ENCODE data around the gene IVD.
"Not testable (repeated sequence)": the region's sequence is repeated elsewhere in the genome, so short reads cannot be mapped to it uniquely, and the experiment has no call there.

The IVD gene

DNA sequence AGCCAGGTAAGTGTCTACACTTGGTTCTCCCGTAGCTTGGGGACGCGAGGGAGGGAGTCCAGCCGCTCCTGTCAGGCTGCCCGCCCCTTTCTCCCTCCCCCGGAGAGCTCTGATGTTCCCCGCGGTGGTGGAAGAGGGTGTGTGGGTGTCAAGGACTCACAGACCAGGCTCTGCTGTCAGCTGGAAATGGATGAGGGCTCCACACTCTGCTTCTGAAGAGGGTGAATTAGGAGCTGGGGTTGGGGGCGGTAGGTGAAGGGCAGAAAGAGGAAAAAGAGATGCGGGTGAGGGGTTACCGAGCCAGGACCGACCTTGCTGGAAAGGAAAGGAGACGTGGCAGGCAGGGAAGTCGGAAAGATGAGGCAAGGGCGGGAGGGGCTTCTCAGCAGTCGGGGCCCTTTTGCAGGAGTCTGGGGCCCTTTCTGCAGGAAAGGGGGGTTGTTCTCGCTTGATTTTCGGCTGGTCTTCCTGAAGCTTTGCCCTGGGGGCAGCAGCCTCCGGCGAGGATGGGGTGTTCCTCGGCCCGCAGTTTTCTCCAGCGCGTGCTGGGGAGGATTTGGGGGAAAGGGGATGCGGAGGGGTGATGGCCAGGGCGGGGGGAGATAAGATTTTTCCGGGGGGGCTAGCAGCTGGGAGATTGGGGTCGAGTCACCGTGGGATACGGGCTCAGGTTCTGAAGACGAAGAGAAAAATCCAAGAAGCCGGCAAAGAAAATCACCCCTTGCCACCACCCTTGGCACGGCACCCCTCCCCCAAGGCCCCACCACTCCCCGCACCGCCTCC lies 34.6 kb downstream of the IVD start:
- DNase-seq: peak; percentile 20

DNA sequence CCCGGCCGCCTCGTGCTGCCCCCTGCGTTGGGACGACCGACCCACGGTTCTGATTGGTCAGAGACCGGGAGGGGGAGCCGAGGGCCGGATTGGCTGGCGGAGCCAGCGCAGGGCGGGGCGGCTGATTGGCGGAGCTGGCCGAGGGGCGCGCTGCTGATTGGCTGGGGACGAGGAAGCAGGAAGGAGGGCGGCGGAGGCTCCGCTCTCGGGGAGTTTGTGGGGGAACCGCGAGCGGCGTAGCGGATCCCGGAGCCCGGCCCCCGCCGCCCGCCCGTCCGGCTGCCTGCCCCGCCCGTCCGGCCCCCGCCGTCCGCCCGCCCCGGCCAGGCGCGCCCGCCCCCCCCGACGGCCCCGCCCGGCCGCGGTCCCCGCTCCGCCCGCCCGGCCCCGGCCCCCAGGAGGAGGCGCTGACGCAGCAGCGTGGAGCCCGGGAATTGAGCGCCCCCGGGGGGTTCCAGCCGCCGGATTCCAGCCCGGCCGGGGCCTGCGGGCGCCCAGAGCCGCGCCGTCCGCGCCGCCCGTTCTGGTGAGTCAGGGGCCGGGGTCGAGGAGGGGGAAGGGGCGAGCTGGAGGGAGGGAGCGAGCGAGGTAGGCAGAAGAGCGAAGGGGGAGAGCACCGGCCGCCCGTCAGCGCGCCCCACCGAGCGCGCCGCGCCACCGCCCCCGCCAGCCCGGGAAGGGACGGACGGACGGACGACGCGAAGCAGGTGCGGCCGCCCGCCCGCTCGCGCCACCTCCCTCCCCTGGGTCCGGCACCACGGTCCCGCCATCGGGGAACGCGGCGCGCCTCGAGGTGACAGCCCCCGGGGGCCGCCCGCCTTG lies 35.4 kb downstream of the IVD start, which contains the start of gene BAHD1:
BAHD1 (plus strand) TSS at position 211 of the 822 bp plus-strand sequence. CDS start 17,512 bp downstream, outside the sequence.
- DNase-seq: peak; percentile 89

DNA sequence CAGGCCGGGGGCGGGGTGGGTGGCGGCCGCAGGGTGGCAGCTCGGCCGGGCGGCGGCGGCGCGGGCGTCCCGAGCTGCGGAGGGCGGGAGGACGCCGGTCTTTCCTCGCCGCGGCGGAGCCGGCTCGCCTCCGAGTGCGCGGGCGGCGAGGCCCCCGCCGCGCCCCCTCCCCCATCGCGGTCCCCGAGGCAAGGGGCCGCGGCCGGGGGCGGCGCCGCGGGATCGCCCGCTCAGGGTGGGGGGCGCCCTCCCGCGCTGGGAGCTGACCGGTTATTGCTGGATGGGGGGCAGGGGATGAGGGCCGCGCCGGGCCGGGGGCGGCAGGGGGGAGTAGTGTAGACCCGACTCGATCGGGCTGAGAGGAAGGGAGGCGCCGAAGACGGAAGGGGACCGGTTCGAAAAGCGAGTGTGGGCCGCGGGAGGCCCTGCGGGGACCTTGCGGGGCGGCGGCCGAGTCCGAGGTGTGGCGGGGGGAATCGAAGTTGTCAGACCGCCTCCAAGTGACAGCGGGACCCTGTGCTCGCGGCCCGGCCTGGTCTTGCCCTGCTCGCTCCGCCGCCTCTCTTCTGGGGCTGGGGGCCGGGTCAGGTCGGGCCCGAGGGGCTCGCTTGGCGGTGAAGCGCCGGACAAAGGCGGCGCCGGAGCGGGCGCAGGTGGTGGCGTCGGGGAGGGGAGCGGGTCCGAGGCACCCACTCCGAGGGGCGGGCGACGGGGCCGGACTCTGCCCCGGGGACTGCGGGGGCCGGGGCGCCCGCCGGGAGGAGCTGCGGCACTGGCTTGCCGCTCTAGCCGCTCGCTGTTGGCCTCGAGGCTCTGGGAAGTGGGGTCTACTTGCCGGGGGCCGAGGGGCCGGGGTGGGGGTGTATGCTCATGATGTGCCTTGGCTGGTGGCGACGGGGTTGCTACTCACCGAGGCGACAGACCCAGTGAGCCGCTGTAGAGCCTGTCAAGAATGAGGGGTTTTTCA lies 36.3 kb downstream of the IVD start:
- DNase-seq: peak; percentile 21

DNA sequence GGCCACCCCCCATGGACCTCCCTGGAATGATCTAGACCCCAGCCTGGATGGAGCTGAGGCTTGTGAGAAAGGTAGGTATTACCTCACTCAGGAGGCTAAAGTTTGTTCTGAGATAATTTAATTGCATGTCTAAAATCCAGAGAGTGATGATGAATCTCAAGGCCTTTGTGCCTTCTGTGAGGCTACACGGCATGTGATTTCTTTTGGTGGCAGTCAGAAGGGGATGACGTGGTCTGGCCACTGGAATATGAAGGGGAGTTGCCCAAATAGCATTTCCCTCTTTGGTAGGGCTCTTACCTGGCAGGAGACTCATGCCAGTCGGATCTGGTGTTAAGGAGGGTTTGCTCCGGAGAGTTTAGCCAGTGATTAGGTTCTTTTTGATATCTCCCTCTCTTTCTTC lies 37.7 kb downstream of the IVD start:
- no peak for DNase-seq

DNA sequence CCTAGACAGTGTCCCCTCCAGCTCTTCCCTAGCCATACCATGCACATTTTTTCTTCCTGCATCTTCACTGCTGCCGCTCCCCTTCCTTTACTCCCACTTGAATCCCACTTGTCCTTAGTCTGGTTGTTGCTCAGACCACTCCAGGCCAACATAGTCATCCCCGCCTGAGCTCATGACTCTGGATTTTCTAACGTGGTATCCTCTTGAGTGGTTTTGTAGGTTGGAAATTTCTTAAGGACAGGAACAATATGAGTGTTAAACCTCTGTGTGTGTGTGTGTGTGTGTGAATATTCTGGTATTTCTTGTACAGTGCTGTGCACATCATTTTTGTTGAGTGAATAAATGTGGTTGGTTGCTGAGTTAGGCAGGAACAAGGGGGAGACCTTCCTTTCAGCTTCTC lies 38.3 kb downstream of the IVD start:
- DNase-seq: no peak

DNA sequence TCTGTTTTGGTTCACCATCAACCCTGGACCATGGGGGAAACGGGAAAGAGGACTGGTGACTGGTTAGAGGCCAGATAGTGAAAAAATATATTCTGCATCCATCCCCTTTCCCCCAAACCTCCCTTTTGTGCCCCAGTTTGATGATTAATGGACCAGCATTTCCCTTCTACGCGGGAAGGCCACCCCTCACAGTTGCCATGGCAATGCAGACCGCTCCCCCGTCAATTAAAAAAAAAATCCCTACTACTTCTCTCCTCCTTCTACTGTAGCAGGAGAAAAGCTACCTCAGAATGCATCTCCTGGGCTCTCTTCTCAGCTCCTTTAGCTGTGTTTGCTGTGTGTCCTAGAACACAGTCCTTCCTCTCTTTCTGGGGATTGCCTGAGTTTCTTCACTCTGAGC lies 39.1 kb downstream of the IVD start:
- no peak for DNase-seq

DNA sequence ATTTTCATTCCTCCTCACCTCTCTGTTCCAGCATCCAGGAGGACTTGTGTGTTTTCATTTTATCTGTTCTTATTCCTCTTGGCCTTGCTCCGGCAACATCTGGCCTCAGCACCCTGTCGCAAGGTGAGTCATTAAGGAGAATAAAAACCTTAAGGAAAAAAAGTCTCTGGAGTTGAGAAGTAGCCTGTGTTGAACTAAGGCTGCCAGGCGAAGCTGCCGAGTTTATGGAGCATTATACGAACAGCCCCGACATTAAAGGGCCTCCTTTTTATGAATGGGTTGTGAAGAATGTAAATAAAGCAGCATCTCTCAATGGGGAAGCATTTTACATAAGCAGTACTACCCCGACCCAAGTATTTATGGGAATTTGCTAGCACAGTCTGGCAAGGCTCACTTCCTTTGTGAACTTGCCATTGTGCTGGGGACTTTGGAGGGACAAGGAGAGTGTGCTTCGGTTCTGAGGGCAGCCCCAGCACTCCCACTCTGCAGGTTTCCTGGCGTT lies 39.9 kb downstream of the IVD start:
- DNase-seq: no peak

DNA sequence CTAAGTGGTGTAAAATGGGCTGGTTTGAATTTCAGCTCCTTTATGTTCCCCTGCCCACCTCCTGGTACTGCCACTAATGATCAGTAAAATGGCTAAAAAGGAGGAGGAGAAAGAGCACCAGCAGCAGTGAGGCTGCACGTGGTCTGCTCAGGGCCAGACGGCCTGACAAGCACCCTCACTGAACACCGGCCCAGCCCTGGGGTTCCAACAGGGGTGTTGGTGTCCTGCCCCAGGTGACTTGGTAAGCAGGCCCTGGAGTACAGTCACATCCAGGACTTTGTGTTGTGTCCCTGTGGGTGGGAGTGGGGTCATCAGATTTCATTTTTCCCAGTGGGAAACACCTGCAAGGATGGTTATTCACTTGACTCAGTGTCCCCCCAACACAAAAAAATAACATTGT lies 40.5 kb downstream of the IVD start:
- no peak for DNase-seq

DNA sequence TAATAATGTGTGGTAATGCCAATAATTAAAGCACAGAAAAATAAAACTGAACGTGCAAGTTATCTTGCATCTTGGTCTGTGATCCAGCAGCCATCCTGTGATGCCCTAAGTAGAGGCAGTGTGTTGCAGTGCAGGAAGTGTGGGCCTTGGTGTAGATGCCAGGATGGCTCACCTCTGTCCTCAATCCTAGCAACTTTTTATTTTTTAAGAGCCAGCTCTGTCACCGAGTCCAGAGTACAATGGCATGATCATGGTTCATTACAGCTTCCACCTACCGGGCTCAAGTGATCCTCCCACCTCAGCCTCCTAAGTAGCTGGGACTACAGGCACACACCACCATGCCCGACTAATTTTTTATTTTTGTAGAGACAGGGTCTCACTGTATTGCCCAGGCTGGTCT lies 42.8 kb downstream of the IVD start:
- DNase-seq: no peak

DNA sequence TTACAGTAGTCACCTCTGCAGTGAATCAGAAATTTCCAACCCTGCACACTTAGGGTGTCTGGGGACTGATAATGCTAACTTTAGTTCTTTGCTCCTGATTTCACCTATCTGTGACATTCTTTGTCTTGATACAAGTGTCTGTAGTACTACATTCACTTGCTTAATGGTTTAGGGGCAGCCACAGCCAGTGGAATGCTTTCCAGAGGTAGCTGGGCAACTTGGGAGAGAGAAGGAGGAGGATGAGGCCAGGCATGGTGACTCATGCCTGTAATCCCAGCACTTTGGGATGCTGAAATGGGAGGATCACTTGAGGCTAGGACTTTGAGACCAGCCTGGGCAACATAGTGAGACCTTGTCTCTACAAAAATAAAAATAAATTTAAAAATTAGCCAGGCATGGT lies 43.7 kb downstream of the IVD start:
- no peak for DNase-seq

DNA sequence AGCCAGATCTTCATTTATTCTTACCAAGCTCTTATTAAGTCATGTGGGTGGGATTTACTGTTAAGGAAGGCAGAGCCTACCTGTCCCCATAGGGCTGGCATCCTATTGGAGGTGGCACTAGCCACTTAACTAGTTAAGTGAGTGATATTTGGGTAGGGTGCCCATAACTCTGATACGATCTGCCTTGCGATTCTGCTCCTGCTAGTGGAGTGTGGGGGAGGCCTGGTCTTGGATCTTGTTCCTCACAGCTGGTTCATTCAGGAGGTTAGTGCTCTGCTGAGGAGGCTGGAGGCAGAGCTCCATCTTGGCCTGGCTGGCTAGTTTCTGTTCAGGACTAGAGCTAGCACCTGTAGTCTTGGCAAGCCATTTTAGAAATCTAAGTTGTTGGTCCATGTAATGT lies 44.5 kb downstream of the IVD start:
- DNase-seq: no peak

DNA sequence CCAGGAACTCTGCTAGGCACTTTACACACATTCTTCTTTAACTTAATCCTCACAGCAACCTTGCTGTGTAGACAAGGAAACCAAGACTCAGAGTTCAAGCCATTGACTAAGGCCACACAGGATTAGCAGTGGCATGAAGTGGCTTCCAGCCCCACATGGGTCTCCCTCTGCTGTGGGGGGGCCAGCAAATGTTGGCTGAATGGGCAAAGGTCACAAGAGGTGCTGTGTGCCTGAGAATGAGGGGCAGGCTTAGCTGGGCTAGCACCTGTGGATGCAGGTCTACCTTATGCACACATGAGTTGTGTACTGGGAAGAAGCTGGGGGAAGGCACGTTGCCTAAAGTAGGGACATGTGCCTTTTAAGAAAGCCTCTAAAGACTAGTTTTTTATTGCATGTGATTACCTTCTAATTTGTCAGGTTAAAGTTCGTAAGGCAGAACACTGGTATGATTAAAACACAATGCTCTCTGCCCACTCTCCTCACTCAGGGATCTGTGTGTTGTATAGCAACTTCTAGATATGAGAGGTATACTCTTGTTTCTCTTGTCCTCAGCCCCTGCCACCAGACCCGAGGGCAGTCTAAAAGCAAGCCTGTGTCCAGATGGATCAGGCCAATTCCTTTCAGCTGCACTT lies 46.0 kb downstream of the IVD start:
- no peak for DNase-seq

DNA sequence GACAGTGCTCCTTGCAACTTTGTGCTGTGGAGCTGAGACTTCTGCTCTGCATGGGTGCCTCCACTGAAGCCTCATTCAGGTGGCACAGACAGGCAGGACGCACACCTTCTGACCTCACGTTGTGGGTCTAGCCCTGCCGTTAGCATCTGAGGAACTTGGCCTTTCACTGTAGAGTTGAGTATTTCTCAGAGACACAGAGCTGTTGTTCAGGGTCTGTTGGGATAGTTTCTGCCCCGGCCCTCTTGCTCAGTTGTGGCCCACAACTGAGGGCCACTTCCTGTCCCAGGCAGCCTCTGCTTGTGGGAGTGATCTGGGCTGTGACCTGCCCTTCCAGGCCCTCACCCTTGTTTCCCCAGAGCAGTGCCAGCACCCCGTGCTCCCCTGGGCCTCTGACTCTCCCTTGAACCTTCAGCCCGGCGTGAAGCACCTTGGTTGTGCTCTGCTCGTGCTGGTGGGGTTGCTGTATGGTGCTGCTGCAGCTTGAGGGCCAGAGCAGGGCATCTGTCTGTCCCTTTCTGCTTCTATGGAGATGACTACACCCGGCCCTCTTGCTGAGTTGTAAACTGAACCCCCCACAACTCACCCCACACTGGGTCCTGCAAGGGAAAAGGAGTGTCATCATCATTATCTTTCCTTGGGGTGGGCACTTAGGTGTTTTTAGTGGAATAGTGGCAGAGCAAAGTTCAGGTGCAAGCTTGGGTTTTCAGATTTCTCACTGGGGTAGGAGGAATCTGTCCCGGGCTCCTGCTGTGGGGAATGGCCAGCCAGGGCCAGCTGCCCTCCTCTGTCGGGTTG lies 46.9 kb downstream of the IVD start:
- DNase-seq: no peak

DNA sequence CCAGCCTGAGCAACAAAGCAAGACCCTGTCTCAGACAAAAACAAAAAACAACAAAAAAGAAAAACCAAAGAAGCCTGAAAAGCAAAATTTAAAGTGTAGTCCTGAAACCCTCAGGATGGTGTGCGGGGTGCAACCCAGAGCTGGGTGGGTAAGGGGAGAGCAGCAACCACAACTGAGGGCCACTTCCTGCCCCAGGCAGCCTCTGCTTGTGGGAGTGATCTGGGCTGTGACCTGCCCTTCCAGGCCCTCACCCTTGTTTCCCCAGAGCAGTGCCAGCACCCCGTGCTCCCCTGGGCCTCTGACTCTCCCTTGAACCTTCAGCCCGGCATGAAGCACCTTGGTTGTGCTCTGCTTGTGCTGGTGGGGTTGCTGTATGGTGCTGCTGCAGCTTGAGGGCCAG lies 48.3 kb downstream of the IVD start:
- not testable (repeated sequence) for DNase-seq

DNA sequence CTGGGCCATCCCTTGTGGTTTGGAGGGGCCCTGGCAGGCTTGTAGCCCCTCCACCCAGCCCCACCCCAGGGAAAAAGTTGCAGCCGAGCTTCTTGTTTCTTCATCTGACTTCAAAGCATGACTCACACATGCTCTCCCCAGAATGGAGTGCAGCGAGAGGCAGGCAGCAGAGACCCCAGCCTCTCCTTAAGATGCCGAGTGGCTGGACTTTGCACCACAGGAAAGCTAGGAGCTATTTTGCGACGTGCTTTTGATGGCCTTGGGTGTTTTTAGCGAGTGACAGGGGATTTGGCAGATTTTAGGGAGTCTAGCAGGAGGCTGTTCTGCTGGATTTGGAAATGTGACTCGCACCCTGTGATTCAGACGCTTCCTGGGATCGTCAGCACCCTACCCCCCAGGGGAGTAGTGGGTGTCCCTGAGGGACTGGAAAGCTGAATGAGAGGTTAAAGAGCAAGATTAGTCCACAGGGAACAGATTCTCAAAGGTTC lies 49.4 kb downstream of the IVD start:
- DNase-seq: no peak

DNA sequence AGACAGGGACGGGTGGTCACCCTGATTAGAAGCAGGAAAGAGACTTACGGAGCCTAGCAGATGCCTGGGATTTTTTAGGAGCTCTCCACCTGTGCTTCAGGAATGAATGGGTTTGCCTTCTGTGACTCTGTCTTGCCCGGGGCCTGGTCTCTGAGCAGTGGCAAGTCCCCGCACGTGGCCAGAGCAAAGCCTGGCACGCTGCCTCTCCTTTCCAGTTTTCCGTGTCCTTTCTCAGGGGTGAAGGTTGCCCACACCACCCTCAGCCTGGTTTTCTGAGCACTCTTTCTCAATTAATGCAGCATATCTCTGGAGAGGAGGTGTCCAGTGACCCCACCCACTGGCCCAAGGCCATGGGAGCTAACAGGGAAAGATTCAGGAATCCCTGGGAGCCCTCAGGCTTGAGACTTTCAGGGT lies 50.7 kb downstream of the IVD start:
- no peak for DNase-seq

DNA sequence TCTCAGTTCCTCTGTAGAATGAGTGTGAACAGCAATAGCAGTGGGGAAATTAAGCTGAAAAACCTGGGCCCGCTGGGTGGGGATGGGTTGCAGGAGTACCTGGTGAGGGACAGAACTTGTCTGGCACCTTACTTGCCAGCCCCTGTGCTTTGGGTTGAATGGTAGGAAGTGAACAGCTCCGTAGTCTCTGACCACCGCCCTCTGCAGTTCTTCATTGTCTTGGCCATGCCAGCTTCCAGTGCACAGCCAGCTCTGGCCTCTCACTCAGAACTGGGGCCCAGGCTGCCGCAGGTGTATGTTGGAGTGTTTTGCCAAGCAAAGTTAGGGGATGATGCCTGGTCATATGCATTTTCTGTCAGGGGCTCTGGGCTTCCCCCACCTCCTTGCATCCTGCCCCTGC lies 51.1 kb downstream of the IVD start:
- no peak for DNase-seq

DNA sequence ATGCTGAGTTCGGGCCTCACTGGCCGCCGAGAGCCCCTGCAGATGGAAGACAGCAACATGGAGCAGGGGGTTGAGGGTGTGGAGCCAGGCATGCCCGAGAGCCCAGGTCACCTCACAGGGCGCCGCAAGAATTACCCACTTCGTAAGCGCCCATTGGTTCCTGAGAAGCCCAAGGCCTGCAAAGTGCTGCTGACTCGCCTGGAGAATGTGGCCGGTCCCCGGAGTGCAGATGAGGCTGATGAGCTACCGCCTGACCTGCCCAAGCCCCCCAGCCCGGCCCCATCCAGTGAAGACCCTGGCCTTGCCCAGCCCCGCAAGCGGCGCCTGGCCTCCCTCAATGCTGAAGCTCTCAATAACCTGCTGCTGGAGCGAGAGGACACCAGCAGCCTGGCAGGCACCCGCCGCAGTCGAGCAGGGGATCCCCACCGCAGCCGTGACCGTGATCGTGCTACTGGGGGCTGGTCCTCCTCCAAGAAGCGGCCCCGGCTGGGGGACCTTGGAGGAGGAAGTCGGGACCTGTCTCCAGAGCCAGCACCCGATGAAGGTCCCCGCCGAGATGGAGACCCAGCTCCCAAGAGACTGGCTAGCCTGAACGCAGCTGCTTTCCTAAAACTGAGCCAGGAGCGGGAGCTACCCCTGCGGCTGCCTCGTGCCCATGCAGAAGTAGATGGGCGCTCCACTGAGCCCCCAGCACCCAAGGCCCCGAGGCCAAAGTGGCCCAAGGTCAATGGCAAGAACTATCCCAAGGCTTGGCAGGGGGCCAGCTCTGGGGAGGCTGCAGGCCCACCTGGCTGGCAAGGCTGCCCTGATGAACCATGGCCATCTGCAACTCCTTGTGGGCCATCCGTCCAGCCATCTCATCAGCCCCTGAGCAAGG lies 53.1 kb downstream of the IVD start:
- no peak for DNase-seq

DNA sequence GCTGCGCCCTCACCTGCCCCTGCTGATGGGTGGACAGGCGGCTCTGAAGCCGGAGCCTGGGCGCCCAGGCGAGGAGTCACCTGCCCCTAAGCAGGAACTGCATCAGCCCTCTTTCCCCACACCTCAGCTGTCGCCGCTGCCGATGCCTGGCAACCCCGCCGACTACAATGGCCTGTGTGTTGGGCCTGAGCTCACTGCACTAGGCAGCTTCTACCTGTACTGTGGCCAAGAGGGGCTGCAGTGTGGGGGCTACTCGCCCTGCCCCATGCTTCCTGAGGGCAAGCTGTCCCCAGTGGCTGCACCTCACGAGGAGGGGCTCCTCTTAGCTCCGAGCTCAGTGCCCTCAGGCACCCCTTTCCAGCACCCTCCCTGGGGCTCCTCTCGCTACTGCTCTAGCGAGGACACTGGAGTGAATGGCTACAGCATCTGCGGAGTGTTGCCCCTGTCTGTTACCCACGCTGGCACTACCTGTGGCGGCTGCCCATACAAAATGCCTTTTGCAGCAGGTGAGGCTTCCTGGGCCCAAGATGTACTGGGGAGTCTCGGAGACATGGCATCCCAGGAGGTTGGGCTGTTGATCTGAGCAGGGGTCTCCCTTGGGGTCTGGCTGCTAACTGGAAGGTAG lies 53.9 kb downstream of the IVD start:
- DNase-seq: no peak

DNA sequence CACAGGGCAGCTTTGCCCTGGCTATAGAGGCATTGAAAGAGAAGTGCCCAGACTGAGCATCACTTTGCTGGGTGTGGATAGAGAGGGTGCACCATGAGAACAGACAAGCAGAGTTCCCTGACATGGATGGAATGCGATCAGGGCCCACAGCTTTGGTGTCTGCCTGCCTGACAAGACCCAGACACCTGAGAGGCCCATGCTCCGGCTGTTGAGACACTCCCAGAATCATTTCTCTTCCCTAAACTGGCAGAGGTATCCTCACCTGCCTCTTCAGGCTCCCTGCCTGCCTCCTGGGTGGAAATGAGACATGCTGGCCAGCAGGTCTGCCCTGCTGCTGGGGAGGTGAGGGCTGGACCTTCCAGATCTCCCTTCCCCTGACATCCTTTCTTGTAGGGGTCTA lies 54.8 kb downstream of the IVD start:
- no peak for DNase-seq
